ENCODE results near the gene RNF169.

DNA sequence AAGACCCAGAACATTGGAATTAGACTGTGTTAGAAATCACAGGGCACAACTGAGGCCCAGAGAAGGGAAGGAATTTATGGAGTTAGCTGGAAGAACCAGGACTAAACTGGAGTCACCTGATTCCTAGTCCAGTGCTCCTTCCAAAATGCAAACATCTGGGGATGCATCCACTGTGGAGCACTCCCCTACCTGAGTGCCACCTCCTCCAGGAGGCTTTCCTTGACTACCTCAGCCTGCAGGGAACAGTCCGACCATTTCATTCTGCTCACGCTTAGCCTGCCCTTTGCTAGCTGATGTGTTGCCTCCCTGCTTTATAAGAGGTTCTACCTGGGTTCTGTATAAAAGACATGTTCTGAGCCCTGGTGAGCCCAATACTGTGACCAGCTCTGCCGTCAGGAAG, 41.5 kb upstream of the RNF169 start:
- TF ChIP-seq, protein P1, sequence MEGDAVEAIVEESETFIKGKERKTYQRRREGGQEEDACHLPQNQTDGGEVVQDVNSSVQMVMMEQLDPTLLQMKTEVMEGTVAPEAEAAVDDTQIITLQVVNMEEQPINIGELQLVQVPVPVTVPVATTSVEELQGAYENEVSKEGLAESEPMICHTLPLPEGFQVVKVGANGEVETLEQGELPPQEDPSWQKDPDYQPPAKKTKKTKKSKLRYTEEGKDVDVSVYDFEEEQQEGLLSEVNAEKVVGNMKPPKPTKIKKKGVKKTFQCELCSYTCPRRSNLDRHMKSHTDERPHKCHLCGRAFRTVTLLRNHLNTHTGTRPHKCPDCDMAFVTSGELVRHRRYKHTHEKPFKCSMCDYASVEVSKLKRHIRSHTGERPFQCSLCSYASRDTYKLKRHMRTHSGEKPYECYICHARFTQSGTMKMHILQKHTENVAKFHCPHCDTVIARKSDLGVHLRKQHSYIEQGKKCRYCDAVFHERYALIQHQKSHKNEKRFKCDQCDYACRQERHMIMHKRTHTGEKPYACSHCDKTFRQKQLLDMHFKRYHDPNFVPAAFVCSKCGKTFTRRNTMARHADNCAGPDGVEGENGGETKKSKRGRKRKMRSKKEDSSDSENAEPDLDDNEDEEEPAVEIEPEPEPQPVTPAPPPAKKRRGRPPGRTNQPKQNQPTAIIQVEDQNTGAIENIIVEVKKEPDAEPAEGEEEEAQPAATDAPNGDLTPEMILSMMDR (IDR thresholded peaks at IDR 0.05), result no peak
- TF ChIP-seq POLR2A (IDR thresholded peaks at IDR 0.05), result no peak
- no peak for TF ChIP-seq POLR2AphosphoS5 (IDR thresholded peaks at IDR 0.05)
